ENCODE measurements around the gene OGFOD3.
A peak's percentile ranks its signal among the peaks of the same experiment; 100 is the strongest.
"Not testable (repeated sequence)": the region's sequence is repeated elsewhere in the genome, so short reads cannot be mapped to it uniquely, and the experiment has no call there.

The OGFOD3 gene

GRCh38 chr17:82463391-82463790 lies 45.0 kb upstream of the OGFOD3 start:
- Histone ChIP-seq H3K36me3 (ENCODE audit: control insufficient read depth, insufficient read depth, low read length) (no peaks in the 10 kb centered on the region), H2AFZ (no peak overlapping the region), H3K27ac (no peak overlapping the region), H3K27me3 (ENCODE audit: control insufficient read depth, insufficient read depth, low read length) (no peaks in the 10 kb centered on the region), H3K9ac (no peak overlapping the region), H3K4me3 (ENCODE audit: low read depth, low read length) (no peak overlapping the region), H3K9me3 (ENCODE audit: control insufficient read depth, low read length) (no peaks in the 10 kb centered on the region), H3K79me2 (peaks cover 8% of the 10 kb centered on the region), H3K4me1 (no peaks in the 10 kb centered on the region), H3K4me2 (ENCODE audit: low read length) (no peak overlapping the region)
- TF ChIP-seq CTCF (IDR thresholded peaks at IDR 0.05) = no peak

GRCh38 chr17:82461827-82462524 lies 43.6 kb upstream of the OGFOD3 start:
- Histone ChIP-seq H2AFZ (no peak overlapping the region), H3K4me3 (ENCODE audit: low read depth, low read length) (no peak overlapping the region), H3K9ac (no peak overlapping the region), H3K79me2 (peaks cover 8% of the 10 kb centered on the region), H3K4me2 (ENCODE audit: low read length) (no peak overlapping the region), H3K4me1 (peaks cover 7% of the 10 kb centered on the region), H3K27ac (no peak overlapping the region), H3K36me3 (ENCODE audit: control insufficient read depth, insufficient read depth, low read length) (no peaks in the 10 kb centered on the region), H3K9me3 (ENCODE audit: control insufficient read depth, low read length) (no peaks in the 10 kb centered on the region), H3K27me3 (ENCODE audit: control insufficient read depth, insufficient read depth, low read length) (no peaks in the 10 kb centered on the region)
- no peak for TF ChIP-seq CTCF (IDR thresholded peaks at IDR 0.05)

- H3K27ac ChIP-seq; H3K79me2 ChIP-seq; H3K9me3 ChIP-seq (ENCODE audit: control insufficient read depth, low read length); H3K27me3 ChIP-seq (ENCODE audit: control insufficient read depth, insufficient read depth, low read length); H2AFZ ChIP-seq; H3K4me3 ChIP-seq (ENCODE audit: low read depth, low read length); H3K4me1 ChIP-seq; H3K4me2 ChIP-seq (ENCODE audit: low read length); H3K9ac ChIP-seq; H3K36me3 ChIP-seq (ENCODE audit: control insufficient read depth, insufficient read depth, low read length): not testable (repeated sequence)
These were observed 41.5 kb upstream of the OGFOD3 start for GRCh38 chr17:82459936-82460335.

DNA sequence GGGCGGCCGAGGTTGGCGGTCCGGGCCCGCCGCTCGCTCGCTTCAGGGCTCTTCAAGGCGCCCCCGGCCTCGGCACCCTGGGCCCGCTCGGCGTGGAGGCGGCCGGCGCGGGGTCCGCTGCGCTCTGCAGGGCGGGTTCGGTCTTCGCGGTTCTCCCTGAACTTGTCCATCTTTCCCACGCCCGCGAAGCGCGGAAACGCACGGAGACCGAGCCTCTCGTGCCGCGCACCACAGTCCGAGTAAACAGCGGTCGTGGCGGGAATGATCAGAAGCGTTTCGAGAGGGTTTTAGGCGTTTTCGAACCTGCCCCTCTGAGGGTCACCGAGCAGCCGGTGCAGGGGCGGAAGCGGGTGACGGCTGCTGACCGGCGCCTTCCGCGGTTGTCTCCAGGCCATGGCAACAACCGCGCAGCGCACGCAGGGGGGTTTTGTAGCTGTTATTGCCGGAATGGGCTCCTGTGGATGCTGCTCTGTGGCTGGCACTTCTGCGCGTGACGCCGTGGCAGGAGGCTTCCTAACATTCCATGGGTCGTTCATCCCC lies 40.6 kb upstream of the OGFOD3 start:
- Histone ChIP-seq H3K27me3 (ENCODE audit: control insufficient read depth, insufficient read depth, low read length) (no peaks in the 10 kb centered on the region), H3K9me3 (ENCODE audit: control insufficient read depth, low read length) (no peaks in the 10 kb centered on the region), H3K4me1 (peaks cover 7% of the 10 kb centered on the region)

More for the DNA sequence above, 40.6 kb upstream of the OGFOD3 start:
- Histone ChIP-seq H3K9ac (peak overlapping the region; percentile 99), H3K4me2 (ENCODE audit: low read length) (peak overlapping the region; percentile 95), H2AFZ (peak overlapping the region; percentile 87), H3K4me3 (ENCODE audit: low read depth, low read length) (peak overlapping the region; percentile 99), H3K27ac (peak overlapping the region; percentile 99), H3K79me2 (peaks cover 8% of the 10 kb centered on the region), H3K36me3 (ENCODE audit: control insufficient read depth, insufficient read depth, low read length) (no peaks in the 10 kb centered on the region)
- TF ChIP-seq CTCF (IDR thresholded peaks at IDR 0.05) = no peak

All from parathyroid adenoma (tissue), 2 donors.